Measurements from ENCODE around the gene PIGL.

GRCh38 chr17:16313139-16314090, 96.4 kb downstream of the PIGL start:
- TF ChIP-seq CTCF (conservative IDR thresholded peaks at IDR 0.05) (no peak), EZH2 (IDR thresholded peaks at IDR 0.05; ENCODE audit: low read depth) (no peak)

All from PC-9 (cell line).